Measurements from ENCODE around the gene CEMIP. TPM values are rescaled to one million over a fixed set of nuclear protein-coding genes. Genes with fewer than 3 reads are reported as not detected.
"Not testable (repeated sequence)": the region's sequence is repeated elsewhere in the genome, so short reads cannot be mapped to it uniquely, and the experiment has no call there.

CEMIP gene
- total RNA-seq, 1 donor from 2014 or later = 4.4 TPM

DNA sequence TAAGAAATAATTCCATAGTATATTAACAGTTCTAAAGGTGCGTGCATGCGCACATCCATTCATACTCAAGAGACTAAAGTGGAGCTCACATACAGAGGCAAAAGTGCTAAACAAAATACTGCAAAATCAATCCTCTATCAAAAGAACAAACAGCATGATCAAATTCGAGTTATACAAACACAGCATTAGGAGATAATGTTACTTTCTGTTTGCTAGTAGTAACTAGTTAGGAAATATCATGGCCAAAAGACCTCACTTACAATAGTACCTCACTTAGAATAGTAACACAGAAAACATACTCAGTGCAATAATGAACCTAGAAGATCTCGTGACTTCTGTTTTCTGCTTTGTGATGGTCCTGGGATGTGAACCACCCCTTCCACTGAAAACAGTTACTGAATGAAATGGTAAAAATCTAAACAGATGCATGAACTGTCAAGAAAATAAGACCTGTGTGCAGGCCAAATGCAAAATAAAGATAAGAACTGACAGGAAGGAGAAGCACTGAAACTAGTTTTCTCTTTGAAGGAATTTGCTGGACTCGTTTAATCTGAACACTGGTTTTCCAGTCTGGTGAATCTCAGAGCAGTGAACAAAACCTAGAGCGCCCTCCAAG is 20.9 kb upstream of the CEMIP start:
- DNase-seq = no peak

DNA sequence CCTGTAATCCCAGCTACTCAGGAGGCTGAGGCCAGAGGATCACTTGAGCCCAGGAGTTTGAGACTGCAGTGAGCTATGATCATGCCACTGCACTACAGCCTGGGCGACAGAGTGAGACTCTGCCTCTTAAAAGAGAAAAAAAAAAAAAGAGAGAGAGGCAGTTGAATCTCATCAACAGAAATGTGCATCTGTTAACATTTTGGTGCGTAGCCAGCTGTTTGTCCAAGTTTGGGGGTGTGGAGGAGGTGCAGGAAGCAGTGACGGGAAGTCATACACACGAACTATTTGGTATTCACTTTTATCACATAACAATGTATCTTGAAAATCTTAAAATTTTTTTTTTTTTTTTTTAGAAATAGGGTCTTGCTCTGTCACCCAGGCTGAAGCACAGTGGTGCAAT is 18.2 kb upstream of the CEMIP start:
- DNase-seq = no peak

DNA sequence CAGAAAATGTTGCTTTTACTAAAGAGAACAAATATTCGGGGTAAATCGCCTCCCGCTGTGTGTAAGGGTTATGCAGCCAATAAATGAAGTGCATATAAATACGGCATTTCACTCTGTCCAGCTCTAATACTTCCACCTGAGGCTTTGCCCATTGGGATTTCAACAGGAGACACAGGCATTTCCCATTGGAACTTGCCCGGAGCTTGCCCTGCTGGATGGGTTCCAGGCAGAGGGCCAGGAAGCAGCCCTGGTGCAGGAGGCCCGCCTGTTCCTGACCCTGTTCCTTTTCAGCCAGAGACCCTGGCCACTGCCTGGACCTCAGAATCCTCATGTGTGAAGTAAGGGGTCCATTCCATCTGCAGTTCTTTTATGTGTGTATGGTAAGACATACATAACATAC is 17.4 kb upstream of the CEMIP start:
- DNase-seq = no peak

DNA sequence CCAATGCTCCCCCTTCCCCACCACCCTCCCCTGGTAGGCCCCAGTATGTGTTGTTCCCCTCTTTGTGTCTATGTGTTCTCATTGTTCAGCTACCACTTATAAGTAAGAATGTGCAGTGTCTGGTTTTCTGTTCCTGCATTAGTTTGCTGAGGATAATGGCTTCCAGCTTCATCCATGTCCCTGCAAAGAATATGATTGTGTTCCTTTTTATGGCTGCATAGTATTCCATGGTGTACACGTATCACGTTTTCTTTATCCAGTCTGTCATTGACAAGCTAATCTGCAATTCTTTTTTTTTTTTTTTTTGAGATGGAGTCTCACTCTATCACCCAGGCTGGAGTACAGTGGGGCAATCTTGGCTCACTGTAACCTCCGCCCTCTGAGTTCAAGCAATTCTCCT is 15.9 kb upstream of the CEMIP start:
- DNase-seq = not testable (repeated sequence)

DNA sequence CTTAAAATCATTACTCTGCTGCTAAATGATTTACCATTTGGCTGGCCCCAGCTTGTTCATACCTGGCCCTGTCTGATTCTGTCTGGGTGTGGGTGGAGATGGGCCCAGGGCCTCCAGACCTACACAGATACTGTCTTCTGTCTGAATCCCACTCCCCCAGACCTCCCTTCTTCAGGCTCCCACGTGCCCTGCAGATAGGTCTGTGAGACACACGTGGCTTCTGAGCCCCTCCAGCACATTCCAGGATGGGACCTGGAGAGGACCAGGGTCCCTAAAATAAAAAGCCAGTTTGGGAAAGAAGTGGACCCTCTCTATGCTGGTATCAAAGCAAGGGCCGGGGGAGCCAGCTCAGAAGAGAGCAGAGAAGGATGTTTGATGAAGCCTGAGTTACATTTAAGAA is 14.6 kb upstream of the CEMIP start:
- no peak for DNase-seq

DNA sequence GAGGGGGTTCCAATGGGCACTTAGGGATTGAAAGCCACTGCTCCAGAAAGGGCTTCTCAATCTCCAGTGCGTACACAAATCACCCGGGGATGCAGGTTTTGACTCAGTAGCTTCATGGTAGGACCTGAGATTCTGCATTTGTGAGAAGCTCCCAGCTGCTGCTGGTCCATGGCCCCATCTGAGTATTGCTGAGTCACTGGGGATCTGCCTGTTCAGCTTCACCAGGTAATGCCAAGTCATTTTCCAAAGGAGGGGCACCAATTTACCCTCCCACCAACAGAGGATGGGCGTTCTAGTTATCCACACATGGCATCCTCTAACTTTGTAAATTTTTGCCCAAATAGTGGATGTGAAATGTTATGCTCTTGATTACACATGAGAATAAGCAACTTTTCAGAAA is 12.9 kb upstream of the CEMIP start:
- DNase-seq = no peak

DNA sequence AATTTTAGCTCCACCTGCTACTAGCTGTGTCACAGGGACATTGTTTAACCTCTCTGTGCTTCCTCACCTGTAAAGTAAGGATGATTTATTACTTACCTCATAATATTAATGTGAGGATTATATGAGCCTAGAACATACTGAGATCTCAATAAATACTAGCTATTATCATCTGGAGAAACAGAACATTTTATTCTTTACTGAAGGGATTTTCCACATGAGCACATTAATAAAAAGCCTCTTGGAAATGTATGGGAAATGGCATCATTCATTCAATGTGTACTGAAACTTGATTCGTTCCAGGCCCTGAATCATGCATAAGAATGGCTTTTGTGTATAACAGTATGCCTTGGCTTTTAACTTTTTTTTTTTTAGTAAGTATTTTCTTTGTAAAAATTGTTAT is 11.0 kb upstream of the CEMIP start:
- no peak for DNase-seq

DNA sequence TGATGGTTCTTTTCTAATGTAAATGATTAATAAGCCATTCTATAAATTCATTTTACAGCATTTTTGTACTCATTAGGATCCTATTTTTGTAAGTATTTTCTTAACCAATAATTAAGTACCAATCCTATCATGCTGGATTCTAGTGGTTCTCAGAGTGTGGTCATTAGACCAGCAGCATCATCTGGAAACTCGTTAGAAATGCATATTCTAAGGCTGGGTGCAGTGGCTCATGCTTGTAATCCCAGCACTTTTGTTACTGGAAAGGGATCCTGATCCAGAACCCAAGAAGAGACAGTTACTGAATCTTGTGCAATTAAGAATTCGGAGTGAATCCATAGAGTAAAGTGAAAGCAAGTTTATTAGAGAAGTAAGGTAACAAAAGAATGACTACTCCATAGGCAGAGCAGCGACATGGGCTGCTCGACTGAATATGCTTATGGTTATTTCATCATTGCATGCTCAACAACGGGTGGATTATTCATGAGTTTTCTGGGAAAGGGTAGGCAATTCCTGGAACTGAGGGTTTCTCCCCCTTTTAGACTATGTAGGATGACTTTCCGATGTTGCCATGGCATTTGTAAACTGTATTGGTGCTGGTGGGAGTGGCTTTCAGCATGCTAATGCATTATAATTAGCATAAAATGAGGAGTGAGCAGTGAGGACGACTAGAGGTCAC is 9.9 kb upstream of the CEMIP start:
- DNase-seq = no peak

DNA sequence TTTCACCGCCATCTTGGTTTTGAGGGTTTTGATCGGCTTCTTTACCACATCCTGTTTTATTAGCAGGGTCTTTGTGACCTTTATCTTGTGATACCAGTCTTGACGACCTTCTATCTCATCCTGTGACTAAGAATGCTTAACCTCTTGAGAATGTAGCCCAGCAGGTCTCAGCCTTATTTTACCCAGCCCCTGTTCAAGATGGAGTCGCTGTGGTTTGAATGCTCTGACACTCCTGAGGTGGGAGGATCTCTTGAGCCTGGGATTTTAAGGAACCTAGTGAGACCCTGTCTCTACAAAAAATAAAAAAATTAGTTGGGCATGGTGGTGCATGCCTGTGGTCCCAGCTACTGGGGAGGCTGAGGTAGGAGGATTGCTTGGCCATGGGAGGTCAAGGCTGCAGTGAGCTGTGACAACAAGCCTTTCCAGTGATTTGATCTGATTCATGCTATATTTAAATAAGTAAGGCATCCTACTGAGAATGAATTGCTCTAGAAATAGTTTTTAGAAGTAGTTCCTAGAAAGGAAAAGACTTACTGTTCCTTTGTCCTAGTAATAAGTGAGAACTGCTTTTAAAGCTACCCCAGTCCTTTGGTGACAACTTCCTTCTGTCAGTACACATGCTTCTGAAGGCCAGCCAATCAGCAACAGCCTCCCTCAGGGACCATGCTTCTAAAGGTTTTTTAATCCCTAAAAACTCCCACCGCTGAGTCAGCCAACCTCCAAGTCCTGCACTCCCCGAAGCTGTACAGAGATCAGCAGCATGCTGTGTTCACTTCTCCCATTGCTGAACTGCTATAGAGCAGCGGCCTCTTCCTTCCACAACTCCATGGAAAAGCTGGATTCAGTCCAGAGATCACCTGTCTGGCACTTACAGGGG is 9.1 kb upstream of the CEMIP start:
- no peak for DNase-seq

DNA sequence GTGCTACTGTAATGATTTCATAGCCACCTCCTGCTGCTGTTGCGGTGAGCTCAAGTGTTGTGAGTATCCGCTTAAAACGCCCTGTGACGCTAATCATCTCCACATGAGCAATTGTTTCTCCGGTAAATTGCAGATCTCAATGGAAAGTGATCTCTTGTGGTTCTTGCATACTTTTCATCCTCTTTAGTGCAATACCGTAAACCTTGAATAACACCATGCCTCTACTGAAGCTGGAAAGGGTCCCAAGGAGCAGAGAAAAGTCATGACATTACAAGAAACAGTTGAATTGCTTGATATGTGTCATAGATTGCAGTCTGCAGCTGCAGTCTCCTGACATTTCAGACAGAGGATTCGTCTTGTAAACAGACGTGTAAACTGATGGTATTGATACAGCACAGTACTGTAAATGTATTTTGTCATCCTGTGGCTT is 6.0 kb upstream of the CEMIP start:
- DNase-seq = no peak

DNA sequence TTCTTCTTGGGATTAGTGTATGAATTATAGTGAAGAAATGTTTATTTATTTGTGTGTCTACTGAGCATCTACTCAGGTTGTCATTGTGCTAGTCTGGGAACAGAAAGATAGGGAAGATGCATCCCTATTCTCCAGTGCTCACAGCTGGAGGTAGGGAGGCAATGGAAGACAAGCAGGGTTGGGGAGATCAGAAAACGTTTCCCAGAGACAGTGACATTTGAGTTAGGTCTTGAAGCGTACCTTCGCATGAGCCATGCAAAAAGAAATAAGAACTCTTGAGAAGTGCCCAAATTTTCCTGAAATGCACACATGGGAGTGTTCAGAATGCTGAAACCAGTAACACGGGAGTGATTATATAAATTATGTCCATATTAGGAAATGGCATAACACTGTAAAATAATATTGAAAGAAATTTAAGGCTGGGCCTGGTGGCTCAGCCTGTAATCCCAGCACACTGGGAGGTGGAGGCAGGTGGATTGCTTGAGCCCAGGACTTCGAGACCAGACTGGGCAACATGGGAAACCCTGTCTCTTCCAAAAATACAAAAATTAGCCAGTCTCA is 5.3 kb upstream of the CEMIP start:
- no peak for DNase-seq

DNA sequence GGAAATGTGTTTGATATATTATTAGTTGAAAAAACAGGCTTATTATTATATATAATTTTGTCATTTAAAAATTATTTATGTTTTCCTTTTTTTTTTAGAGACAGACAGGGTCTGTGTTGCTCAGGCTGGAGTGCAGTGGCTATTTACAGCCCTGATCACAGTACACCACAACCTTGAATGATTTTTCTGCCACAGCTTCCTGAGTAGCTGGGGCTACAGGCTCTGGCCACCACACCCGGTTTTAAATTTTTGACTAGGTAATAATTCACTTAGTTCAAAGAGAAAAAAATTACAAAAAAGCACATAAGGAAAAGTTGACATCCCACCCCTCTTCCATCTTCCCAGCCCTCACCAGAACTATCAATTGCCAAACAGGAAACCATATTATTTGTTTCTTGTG is 4.7 kb upstream of the CEMIP start:
- DNase-seq = no peak

DNA sequence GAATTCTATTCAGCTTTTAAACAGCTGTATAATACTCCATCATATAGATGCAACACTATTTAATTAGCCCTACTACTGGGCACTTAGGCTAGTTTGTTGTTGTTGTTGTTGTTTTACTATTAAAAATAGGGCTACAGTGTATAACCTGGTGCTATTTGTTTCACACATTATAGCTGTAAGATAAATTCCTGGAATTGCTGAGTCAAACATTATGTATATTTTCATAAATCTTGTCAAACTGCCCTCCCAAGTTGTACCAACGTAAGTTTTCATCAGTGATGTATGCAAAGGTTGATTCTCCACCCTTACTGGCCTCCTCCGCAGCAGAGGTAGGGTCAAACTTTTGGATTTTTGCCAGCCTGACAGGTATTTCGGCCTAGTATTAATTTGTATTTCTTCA is 3.8 kb upstream of the CEMIP start:
- DNase-seq = no peak

DNA sequence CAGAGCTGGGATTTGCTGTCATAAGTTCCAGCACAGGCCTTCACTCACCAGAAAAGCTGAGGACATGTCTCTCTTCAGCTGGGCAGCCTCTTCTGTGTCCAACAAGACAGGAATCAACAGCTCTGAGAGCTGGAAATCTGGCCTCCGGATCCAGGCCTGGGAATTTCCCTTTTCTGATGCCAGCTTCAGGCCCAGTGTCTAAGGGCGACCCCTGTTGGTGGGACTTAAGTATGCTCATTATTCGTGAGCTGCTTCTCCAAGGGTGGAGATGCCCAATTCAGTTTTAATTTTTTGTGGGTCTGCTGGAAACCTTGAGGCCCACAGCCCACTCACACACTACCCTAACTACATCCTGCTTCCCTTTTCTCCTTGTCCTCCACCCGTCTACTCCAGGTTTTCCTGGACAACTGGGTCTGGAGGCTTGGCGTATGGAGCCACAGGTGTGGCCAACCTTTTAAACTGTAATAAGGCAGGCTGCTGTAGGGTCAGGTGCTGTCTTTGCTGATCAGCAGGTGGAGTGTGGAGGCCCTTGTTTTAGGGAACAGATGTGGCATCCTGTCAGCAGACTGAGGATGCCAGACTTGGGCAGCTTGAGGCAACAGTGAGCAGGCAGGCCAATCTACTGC is 2.6 kb upstream of the CEMIP start:
- DNase-seq = no peak

DNA sequence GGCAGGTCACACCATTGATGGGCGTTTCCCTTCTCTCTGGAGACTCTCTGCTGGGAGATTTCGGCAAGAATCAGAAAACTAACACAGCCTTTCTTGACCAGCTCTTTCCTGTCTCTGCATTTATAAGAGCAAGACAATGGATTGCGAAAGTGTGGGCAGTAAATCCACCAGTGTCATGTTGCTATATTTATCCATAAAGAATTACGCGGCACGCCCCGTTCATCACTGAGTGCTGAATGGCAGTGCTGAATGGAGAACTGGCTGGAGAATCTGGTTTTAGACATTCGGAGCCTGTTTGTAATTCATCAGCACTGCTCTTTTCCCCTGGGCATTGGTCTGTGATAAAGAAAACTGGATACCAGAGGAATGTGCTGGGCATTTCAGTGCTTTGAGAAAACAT is 2.0 kb upstream of the CEMIP start:
- DNase-seq = no peak

DNA sequence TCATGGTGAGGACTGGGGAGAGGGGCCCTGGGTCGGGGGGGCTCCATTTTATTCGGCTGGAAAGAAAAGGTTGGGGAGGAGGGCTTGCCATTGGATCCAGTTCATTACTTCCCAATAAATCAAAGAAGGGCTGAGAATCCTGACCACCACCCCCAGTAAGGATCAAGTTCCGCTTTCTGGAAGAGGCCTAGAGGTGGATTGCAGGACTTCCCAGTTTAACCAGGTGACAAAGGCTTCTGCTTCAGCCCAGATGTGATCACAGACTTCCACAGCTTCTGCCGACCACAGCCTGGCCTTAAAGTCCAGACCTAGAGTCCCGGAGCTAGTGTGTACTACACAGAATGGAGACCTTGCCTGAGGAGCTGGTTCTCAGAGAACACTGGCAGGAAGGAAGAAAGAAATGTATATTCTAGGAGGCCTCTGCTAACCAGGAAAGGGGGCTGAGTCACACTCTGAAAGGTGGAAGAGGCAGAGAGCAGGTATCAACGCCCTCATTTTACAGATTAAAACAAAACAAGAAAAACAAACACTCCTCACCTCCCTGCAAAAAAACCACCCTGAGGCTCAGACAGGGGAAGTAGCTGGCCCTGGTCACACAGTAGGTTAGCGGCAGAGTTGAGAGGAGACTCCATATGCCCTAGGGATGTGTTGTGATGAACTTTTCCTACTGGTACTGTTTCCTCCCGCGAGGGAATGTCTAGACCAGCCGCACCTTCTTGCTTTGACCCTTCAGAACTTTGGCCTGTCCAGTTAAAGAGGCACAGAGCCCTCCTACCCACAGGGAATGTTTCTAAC is 1.1 kb upstream of the CEMIP start:
- no peak for DNase-seq

DNA sequence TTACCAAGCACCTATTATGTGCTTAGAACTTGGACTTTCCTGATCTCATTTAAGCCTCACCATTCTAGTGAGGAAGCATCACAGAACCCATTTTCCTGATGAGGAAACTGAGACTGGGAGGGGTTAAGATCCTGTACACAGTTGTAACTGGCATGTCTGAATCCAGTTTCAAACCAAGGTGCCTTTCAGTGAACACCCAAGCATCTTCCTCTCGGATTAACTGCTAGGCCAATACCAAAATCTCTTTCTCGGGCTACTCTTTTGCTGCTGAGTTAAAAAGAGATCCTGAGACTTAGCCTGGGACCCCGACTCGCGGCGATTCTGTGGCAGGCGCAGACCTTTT is 578 bp upstream of the CEMIP start:
- no peak for DNase-seq

DNA sequence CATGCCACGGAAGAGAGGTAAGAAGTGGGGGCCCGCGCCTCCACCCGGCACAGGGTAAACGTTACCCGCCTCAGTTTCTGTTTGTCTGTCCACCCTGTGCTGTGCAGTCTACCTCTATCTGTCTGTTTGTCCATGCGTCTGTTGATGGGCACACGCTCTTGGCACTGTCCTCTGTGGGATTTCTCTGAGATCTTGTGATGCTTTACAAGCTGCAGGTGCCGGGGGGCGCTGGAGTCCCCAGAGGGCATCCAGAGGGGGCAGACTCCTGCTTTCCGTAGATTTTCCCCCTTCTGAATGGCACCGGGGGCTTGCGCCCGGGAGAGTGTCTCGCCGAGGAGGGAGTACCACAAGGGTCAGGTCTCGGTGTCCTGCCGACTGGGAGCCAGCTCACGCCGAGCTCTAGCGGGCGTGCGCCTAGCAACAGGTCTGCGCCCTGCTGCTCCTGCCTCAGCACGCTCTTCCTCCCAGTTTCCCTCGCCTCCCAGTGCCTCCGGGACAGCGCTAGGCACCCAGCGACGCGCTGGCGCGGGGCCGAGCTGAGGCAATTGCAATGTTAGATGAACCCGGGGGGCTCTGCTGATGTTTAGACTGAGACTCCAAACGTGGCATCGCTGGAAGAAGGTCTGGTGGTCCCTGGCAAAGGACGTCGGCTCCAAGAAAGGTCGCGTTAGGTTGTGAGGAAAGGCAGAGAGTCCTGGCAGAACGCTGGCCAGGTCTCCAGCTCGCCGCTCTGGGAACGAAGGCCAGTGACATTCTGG is 667 bp downstream of the CEMIP start:
- no peak for DNase-seq

DNA sequence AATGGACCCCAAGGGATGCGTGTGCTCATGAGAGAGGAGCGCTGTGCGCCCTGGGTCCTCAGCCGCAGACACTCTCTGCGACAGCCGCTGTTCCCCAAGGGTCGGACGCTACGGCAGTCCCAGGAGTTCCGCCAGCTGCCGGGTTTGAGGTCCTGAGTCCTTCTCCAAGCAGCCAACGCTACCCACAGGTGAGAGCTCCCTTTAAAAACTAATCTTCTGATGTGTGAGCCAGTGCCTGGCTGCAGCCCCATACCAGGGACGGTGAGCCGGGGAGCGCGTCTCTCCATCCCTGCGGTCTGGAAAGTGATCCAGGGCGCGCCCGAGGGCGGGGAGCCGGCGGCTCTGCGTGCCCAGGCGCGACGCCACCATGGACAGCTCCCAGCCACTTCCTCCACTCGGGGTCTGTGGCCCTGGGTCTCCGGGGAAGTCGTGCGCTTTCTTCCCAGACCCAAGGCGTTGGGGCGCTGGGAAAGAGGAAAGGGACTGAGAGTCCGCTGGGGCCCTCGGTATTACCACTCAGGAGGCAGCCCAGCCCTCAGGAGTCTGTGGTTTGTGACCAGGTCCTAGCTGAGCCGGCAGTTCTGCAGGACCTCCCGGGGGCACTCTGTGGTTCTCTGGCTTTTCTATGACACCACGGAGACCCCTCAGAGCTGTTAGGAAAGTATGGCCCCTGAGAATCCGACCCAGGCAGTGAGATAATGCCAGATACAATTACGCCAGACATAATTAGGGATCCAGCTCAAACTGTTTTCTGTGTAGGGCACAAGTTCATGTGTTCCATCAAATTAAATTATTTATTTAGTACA is 1.4 kb downstream of the CEMIP start:
- DNase-seq = no peak

DNA sequence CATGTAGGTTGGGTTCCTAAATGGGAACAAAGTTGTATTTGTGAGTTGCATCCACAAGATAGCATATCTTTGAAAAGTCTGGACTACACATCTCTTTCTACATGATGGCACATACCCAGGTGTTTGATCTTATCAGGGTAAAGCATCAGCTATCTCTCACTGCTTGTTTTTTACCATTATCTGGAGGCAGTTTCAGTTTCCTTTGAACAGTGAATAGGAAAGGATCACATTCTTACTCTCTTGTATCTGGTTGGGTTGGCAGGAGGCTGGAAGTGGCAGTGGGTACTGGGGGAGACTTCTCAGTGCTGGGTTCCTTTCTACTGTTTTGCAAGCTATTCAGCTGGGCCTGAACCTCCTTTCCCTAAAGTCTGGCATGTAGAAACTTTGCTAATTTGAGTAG is 4.1 kb downstream of the CEMIP start:
- DNase-seq = no peak

Data from occipital lobe (tissue), 2 donors.